ENCODE results near the gene PPP1R10.
"Not testable (repeated sequence)": the region's sequence is repeated elsewhere in the genome, so short reads cannot be mapped to it uniquely, and the experiment has no call there.

Gene PPP1R10

DNA sequence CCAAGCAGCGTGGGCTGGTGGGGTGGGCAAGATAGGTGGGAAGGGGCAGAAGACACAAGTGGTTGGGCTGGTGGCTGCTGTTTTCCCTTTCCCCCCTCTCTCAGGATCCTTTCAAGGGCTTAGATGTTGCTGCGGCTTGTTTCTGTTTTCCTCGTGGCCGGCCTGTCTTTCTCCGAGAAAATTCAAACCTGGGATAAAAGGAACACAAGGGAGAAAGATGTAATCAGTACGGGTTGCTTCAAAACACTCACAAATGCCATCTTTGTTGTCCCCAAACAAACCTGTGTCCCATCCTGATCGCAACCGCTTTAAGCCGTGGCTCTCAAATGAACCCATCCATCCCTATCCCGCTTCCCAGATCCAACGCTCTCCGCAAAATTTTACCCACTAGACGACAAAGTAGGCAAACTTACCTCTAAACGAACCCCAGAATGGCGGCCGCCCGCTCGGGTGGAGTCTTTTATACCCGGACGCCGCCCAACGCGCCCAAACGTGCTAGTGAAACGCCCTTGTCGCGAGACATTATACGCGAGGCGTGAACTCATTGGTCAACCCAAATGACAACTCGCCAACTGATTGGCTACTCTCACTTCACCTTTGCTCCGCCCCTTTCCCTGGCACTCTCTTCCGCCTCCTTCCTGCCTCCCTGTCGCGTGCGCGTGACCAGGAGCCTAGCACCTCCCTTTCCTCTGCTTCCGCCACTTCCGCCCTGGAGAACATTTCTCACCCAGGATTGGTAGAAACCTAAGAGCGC is at the start of gene PPP1R10:
TSS of gene PPP1R10 (minus strand) at position 433 of the 754 bp plus-strand sequence. CDS start 7,299 bp downstream, outside the sequence.
- DNase-seq, result peak; percentile 94

DNA sequence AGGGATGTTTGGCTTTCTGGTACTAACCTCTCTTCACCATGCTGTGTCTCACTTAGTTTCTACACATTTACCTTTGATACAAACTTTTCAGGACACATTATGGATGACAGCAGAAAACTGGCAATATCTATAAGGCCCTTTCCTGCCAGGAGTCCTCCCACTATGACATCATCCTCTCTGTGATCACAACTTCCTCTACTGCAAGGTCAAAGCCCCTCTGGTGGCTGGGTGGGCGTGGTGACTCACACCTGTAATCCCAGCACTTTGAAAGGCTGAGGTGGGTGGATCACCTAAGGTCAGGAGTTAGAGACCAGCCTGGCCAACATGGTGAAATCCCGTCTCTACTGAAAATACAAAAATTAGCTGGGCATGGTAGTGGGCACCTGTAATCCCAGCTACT is 49.3 kb upstream of the PPP1R10 start:
- DNase-seq, result not testable (repeated sequence)

DNA sequence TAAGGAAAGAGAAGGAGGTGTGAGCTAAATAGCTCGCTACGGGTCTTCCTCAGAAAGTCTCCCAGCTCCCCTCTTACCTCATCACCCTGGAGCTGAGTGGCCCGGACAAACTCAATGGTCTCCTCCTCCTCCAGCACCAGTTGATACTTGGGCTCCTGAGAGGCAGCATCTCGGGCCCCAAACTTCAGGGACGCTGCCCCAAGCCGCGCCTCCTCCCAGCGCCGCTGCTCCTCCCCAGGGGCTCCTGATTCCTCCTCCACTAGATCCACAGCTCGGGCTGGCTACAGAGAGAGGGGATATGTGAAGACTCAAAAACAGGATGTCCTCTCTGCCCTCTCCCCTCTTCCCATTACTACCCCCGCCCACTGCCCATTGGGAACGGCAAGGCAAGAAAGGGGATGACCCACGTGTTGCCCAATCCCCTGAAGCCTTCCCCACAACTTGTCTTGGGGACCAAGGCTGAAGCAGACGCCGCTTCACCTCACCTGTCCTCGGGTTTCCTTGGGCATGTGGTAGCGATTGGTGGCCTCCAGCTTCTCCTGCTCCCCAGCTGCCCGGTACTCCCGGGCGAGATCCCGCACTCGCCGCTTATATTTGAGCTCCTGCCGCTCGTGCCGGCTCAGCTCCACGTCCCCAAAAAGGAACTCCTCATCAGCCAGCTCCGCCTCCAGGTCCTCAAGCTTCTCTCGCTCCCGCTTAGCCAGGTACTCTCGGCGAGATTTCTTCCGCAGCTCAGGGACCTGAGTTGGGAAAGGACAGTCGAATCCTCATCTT is 48.1 kb upstream of the PPP1R10 start:
- DNase-seq, result no peak

DNA sequence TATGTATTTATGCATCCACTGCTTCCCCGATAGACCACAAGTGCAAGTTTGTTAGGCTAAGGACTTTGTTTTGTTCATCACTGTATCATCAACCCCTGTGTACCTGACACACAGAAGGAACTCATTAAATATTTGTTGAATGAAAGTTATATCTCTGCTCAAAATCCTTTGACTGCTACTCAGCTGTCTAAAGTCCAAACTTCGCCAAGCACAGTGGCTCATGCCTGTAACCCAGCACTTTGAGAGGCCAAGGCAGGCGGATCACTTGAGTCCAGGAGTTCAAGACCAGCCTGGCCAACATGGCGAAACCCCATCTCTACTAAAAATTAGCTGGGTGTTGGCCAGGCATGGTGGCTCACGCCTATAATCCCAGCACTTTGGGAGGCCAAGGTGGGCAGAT is 40.9 kb upstream of the PPP1R10 start:
- DNase-seq, result not testable (repeated sequence)

DNA sequence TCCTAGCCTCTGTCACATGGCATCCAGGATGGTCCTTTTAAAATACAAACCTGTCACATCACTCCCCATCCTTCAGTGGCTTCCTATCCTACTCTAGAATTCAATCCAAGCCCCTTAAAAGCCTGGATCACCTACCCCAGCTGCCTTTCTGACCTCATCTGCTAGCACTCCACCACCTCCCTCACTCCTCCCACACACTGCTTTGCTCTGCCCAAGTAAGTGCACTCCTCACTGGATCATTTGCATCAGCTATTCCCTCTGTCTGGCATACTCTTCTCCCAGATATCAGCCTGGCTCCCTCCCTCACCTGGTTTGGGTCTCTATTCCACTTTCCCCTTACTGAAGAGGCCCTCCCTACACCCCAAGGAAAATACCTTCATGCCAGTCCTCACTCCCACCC is 40.4 kb upstream of the PPP1R10 start:
- DNase-seq, result no peak

DNA sequence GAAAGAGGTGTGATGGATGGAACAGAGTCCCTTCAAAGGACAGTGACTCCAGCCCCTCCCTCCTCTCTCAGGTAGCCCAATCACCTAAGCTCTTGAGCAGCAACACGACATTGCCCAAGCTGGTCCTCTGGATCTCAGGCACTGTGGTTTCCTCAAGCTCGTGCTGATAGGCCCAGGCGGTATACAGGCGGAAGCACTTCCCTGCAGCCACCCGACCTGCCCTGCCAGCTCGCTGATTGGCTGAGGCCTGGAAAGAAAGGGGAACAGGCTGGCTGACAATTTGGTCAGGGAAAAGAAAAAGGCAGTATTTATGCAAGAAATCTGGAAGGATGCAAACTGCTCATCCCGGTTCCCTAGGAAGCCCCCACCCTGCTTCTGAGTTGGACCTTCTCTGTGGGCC is 39.5 kb upstream of the PPP1R10 start:
- no peak for DNase-seq

DNA sequence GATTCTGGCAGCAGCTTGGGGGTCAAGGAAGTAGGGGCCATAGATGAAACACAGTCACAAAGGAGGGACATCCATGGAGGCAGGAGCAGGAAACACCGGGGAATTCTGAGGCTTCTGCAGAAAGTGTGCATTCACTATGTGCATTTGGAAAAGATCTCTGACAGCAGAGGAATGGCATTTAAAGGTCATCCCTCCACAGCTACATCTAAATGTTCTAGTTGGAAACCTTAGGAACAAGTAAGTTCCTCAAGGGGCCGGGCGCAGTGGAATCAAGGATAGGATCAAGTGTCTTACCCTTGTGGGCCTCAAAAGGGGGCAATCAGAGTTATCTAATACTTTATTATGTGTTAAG is 38.7 kb upstream of the PPP1R10 start:
- DNase-seq, result no peak

DNA sequence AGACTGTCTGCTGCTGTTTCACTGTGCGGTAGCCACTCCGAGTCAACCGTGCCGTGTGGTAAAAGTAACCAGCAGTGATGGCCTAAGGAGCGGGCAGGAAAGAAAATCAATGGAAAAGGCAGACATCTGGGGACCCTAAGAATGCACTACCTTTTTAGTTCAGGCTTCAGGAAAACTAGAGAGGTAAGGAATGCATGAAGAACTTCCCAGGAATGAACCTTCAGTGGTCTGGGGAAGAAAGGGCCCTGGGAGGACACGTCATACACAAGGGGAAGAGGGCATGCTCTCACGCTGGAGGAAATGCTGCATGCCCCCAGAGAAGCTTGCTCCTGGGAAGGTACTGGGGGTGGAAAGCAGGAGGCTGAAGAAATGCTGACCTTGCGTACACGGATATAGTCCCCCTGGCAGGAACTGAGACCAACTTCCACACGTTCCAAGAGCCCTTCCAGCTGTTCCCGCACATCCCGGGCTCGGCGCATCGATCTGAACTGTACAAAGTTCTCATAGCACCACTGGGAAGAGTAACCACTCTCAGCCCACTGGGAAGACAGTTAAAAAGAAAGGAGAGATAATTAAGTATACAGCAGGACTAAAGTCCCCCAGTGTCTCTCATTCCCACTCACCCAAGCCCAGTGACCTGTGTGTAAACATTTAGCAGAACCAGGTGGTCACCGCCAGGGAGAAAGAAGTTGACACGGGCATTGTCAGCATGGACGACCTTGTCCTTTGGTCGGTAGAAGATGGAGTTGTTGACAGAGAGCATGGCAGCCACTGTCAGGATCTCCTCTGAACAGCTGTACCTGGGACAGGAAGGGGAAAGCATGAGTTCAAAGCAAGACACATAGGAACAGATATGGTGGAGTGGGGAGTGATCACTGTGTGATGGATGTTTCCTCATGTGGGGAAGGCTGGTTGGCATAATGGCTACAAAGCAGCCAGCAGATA is 38.0 kb upstream of the PPP1R10 start:
- DNase-seq, result no peak

DNA sequence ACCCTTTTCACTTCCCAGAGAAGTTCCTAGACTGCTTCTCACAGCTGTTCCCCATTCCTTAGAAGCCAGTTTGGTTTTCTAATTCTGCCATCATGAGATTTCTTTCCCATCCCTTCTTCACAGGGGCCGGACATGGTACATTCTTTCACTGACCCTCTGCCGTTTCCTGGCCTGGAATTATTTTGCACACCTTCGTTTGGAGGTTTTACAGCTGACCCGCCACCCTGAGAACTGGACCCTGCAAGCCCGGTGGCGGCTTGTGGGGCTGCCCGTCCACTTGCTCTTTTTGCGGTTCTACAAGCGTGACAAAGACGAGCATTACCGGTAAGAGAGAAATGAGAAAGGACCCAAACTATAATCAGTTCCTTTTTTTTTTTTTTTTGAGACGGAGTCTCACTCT is 34.1 kb upstream of the PPP1R10 start:
- no peak for DNase-seq

DNA sequence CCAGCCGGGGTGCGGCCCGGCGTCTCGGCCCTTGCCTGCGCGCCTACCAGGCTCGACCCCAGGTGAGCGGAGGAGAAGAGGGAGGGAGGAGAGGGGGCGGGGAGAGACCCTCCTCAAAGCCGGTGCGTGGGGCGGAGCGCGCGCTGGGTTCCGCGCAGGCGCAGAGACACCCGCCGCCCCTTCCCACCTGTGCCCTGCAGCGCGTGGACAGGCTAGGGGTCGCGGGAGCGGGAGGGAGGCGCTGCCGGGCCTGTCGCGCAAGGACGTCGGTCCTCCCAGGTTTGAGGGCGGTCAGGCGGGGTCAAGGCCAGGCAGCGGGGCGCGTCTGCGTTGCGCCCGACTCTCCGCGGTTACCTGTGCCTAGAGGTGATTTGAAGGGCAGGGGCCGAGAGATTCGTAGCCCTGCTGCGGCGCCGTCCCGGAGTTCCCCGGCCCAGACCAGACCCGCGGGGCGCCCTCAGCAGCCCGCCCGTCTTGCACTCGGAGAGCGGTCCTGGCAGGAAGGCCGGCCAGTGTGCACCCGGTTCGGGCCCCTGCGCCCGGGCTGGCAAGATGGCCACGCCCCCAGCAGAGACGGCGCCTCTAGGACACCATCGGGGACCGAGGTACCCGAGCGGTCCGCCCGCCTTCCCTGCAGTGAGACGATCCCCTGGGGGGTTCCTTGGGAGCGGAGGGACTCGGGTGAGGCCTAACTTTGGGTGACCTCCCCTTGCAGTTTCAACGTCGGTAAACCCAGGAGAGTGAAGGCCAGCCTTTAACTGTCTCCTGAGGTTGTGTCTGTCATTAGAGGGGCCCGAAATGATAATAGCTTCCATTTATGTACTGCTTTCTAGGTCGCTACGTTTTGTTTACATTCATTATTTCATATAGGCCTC is 30.4 kb upstream of the PPP1R10 start:
- no peak for DNase-seq

DNA sequence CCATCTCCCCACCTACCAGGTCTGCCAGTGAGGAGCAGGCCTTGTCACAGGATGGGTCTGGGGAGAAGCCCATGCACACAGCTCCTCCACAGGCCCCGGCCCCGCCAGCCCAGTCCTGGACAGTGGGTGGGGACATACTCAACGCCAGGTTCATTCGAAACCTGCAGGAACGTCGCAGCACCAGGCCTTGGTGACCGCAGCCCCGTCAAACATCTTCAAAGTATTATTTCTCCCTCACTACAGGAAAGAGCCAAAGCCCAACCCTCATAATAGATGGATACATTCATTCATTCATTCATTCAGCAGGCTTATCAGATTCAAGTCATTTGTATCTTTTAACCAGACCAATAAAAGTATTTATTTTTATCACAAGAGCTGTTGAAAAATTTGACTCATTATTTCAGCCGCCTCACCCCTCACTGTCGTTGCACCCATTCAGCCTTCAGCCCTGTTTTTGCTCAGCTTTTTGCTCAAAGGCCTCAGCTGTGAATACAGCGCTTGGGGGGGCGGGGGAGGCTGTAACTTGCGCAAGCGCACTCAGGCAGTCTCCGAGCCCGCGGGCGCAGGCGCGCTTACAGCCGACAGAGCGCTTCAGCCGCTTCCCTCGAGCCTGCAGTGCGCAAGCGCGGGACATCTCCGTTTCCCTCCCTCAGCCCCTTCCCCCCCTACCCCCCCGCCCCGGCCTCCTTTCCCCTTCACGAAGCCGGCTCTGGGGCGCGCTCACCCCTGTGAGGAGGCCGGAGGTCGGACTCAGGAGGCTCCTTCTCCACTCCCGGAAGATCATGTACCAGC is 29.6 kb upstream of the PPP1R10 start, which contains the start of gene C6orf136:
TSS of gene C6orf136 (plus strand) at position 684 of the 792 bp plus-strand sequence. CDS start at position 783, 99 bp downstream.
- peak; percentile 32 for DNase-seq

DNA sequence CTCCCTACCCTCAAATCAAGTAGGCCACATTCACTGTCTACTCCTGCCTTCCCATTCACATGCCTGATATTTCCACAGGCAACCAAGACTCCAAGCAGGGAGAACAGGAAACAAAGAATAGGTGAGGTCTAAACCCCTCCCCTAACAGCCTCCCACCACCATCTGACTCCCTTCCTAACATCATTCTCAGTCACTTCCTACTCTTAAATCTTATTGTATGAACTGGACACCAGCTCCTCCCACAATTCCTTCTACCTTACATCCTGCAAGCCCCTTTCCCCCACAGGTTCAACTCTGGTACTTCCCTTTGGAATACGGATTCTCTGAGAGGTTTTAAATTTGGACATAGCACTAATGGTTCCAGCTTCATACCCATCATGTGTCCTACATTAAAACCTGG is 28.9 kb upstream of the PPP1R10 start:
- no peak for DNase-seq

DNA sequence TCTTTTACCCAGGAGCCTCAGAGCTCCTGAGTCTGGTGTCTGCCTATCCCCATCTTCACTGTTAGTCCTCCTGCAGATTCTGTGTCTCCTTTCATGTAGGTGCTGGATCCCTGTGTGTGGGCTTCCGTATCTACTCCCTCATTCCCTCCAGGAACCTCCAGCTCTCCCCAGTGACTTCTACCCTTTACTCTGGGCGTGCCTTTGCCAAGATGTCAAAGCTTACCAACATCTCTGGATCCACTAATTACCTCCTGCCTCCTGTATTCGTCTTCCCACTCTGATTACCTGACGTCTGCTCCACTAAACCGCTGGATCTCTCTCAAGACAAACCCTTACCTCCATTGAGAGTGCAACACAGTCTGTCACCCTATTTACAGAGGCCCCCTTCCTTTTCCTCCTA is 27.7 kb upstream of the PPP1R10 start:
- DNase-seq, result no peak

DNA sequence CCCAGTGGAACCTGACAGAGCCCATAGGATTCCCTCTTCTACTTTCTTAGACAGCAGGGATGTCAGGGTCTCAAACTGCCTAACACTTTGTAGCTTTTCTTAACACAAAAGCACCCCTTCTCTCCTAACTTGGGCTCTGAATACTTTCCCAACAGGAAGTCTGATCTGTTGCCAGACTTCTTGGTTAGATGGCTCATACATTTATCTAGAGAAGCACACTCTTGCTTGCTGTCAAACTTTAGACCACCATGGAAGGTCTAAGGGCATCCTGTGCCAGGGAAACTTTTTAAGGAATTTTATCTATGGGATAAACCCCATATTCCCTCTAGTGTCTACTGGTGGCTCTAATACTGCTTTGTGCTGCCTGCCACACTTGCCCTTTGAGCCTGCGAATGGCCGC is 26.6 kb upstream of the PPP1R10 start:
- DNase-seq, result no peak

DNA sequence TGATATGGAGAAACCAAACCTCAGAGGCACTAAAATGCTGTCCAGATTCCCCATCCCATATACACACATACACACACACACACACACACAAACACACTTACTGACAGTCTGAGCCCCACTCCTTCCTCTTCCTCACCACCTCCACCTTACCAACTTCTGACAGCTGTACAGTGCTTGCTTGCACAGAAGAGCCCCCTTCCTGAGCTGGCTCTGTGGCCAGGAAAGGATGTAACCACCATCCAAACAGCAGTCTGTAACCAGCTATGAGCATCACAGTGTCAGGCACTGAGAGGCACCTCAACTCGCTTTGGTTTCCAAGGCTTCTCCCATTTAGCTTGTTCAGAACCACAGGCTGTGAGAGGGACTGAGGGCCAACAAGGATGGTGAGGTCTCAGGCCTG is 24.0 kb upstream of the PPP1R10 start:
- no peak for DNase-seq

DNA sequence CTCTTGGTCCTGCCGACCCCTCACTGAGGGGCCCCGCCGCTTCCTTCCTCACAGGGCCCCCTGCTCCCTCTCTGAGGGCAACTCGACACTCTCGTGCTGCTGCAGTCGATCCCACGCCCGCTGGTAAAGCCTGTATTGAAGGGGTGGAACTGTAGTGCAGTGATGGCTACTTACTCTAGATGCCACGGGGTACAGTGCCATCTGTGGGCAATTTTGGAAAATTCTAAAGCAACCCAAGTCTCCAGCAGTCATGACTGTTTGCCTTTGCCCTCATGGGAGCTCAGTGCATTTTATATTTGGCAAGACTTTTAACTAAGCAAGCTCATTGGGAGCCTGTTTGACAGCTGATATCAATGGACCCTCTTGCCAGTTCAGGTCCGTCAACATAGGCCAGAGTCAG is 23.4 kb upstream of the PPP1R10 start:
- DNase-seq, result no peak

DNA sequence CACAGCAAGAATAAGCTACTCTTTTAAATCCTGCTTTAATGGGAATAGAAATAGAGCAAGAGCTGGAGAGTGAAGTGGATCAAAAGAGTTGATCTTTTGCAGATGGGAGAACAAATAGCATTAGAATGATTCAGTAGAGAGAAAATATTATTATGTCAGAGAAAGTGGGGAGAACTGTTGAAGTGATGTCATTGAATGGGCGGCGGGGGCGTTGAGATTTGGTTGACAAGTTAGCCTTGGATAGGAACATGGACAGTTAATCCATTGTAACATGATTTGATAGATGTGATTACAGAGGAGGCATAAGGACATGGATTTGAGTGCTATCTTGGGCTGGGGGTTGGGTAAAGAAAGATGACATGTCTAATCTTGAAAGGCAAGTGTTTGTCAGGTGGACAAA is 18.8 kb upstream of the PPP1R10 start:
- no peak for DNase-seq

DNA sequence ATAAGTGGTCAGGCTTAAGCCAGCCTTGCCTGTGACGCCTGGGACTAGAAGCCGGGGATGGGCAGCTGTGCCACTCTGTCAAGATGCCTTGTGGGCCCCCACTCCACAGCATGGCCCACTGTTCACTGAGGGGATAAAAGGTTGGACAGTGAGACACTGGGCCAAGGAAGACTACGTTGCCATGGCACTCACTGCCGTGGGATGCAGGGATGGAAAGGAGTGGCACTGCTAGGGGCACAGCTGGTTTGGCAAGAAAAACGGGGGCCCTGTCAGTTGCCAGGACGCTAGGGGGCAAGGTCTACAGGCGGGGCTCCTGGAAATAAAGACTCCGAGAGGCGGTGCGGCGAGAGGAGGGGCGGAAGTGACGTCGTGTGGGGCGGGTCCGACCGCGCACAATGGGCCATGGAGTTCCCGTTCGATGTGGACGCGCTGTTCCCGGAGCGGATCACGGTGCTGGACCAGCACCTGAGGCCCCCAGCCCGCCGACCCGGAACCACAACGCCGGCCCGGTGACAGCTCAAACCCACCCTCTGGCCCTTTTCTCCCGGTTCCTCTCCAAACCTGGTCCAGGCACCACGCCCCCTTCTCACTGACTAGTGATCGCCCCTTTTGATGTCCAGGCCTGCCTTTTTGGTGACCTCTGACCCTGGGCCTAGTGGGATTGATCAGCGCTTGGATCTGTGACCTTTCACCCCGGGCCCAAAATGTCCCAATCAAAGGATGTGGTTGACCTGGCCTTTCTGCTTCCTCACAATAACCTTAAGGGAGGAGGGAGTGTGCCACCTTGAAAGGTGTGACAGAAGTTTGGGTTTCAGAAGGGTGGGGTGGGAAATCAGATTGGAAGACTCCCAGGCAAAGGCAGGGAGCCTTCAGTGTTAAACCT is 9.7 kb upstream of the PPP1R10 start, which contains the start of gene ATAT1:
TSS of gene ATAT1 (plus strand) at position 391 of the 883 bp plus-strand sequence.
- peak; percentile 32 for DNase-seq

DNA sequence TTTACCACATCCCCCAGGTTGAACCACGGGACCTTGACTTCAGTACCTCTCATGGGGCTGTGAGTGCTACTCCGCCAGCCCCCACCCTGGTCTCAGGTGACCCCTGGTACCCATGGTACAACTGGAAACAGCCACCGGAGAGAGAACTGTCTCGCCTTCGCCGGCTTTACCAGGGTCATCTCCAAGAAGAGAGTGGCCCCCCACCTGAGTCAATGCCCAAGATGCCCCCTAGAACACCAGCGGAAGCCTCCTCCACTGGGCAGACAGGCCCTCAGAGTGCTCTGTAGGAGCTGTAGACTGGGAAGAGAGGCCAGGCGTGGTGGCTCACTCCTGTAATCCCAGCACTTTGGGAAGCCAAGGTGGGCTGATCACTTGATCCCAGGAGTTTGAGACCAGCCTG is 8.5 kb upstream of the PPP1R10 start:
- no peak for DNase-seq

DNA sequence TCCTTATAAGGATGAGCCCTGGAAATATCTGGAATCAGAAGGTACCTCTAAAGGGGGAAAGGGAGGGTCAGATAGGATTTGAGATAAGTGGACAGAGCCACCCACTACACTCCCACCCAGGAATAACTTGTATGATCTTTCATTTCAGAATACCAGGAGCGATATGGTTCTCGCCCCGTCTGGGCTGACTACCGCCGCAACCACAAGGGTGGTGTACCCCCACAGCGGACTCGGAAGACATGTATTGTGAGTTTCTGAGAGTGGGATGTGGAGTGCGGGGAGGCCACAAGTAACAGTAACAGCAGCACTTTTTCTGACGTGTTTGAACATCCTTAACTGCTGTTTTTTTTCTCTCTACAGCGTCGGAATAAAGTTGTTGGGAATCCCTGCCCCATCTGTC is 2.5 kb upstream of the PPP1R10 start:
- no peak for DNase-seq

Data from SIG-M5 (cell line).